ENCODE results near the gene FZD2. TPM values are rescaled to one million over a fixed set of nuclear protein-coding genes. Genes with fewer than 3 reads are reported as not detected.
A peak's percentile ranks its signal among the peaks of the same experiment; 100 is the strongest.

Gene FZD2
- total and polyA plus RNA-seq, 2 of the 13 experiments (the other 11 are each of a cell fraction or from before 2014, with no cell fraction given), result 0.07 to 0.13 TPM

GRCh38 chr17:44556832-44557606 lies at the start of gene FZD2 (continued):
- TF ChIP-seq, protein P1, sequence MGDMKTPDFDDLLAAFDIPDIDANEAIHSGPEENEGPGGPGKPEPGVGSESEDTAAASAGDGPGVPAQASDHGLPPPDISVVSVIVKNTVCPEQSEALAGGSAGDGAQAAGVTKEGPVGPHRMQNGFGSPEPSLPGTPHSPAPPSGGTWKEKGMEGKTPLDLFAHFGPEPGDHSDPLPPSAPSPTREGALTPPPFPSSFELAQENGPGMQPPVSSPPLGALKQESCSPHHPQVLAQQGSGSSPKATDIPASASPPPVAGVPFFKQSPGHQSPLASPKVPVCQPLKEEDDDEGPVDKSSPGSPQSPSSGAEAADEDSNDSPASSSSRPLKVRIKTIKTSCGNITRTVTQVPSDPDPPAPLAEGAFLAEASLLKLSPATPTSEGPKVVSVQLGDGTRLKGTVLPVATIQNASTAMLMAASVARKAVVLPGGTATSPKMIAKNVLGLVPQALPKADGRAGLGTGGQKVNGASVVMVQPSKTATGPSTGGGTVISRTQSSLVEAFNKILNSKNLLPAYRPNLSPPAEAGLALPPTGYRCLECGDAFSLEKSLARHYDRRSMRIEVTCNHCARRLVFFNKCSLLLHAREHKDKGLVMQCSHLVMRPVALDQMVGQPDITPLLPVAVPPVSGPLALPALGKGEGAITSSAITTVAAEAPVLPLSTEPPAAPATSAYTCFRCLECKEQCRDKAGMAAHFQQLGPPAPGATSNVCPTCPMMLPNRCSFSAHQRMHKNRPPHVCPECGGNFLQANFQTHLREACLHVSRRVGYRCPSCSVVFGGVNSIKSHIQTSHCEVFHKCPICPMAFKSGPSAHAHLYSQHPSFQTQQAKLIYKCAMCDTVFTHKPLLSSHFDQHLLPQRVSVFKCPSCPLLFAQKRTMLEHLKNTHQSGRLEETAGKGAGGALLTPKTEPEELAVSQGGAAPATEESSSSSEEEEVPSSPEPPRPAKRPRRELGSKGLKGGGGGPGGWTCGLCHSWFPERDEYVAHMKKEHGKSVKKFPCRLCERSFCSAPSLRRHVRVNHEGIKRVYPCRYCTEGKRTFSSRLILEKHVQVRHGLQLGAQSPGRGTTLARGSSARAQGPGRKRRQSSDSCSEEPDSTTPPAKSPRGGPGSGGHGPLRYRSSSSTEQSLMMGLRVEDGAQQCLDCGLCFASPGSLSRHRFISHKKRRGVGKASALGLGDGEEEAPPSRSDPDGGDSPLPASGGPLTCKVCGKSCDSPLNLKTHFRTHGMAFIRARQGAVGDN (CRISPR knock-in tag; IDR thresholded peaks at IDR 0.05), result peak; percentile 37; the same call in 1 of the 2 replicates
- TF ChIP-seq MYNN (CRISPR knock-in tag; IDR thresholded peaks at IDR 0.05; ENCODE audit: low read depth), result no peak
- no peak for TF ChIP-seq NR2C2 (CRISPR knock-in tag; IDR thresholded peaks at IDR 0.05; ENCODE audit: borderline replicate concordance)
- TF ChIP-seq, protein P2, sequence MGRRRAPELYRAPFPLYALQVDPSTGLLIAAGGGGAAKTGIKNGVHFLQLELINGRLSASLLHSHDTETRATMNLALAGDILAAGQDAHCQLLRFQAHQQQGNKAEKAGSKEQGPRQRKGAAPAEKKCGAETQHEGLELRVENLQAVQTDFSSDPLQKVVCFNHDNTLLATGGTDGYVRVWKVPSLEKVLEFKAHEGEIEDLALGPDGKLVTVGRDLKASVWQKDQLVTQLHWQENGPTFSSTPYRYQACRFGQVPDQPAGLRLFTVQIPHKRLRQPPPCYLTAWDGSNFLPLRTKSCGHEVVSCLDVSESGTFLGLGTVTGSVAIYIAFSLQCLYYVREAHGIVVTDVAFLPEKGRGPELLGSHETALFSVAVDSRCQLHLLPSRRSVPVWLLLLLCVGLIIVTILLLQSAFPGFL (CRISPR knock-in tag; IDR thresholded peaks at IDR 0.05), result no peak
- no peak for TF ChIP-seq ZNF615 (CRISPR knock-in tag; IDR thresholded peaks at IDR 0.05; ENCODE audit: borderline replicate concordance)
- 0 out of 2 replicates have a peak, but pooled peaks have one; percentile 47 for TF ChIP-seq MTF2 (CRISPR knock-in tag; IDR thresholded peaks at IDR 0.05; ENCODE audit: borderline replicate concordance)
- TF ChIP-seq AGO1 (IDR thresholded peaks at IDR 0.05; ENCODE audit: low read depth, low read length, poor library complexity, severe bottlenecking), result peak; percentile 24
- TF ChIP-seq, protein P3, sequence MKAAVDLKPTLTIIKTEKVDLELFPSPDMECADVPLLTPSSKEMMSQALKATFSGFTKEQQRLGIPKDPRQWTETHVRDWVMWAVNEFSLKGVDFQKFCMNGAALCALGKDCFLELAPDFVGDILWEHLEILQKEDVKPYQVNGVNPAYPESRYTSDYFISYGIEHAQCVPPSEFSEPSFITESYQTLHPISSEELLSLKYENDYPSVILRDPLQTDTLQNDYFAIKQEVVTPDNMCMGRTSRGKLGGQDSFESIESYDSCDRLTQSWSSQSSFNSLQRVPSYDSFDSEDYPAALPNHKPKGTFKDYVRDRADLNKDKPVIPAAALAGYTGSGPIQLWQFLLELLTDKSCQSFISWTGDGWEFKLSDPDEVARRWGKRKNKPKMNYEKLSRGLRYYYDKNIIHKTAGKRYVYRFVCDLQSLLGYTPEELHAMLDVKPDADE (CRISPR knock-in tag; IDR thresholded peaks at IDR 0.05), result no peak
- no peak for TF ChIP-seq GRHL1 (CRISPR knock-in tag; conservative IDR thresholded peaks at IDR 0.05)
- no peak for TF ChIP-seq IRF2 (CRISPR knock-in tag; IDR thresholded peaks at IDR 0.05)
- no peak for TF ChIP-seq JARID2 (CRISPR knock-in tag; IDR thresholded peaks at IDR 0.05; ENCODE audit: insufficient replicate concordance)
- TF ChIP-seq CBX2 (IDR thresholded peaks at IDR 0.05; ENCODE audit: low read depth, low read length), result peak; percentile 47; the same call in 1 of the 2 replicates
- TF ChIP-seq CBX2 (CRISPR knock-in tag; IDR thresholded peaks at IDR 0.05; ENCODE audit: low read depth), result no peak
- no peak for TF ChIP-seq ZNF616 (CRISPR knock-in tag; IDR thresholded peaks at IDR 0.05; ENCODE audit: low read depth)
- TF ChIP-seq POLR2A (IDR thresholded peaks at IDR 0.05; ENCODE audit: insufficient read depth in 1 of 2, low read depth in 2 of 2, low read length in 2 of 2), result no peak
- no peak for TF ChIP-seq SP1 (IDR thresholded peaks at IDR 0.05)
- no peak for TF ChIP-seq SP1 (CRISPR knock-in tag; IDR thresholded peaks at IDR 0.05)
- TF ChIP-seq NFKB2 (CRISPR knock-in tag; IDR thresholded peaks at IDR 0.05; ENCODE audit: borderline replicate concordance), result no peak
